ENCODE measurements around the gene SURF1. TPM values are rescaled to one million over a fixed set of nuclear protein-coding genes. Genes with fewer than 3 reads are reported as not detected.
"Not testable (repeated sequence)": the region's sequence is repeated elsewhere in the genome, so short reads cannot be mapped to it uniquely, and the experiment has no call there.

Gene SURF1
- total RNA-seq, 1 donor from 2014 or later, result 40.9 TPM

GRCh38 chr9:133333011-133333410 lies 23.3 kb downstream of the SURF1 start:
- peak; percentile 32 for DNase-seq (ENCODE audit: low spot score)
- no peak for ATAC-seq
- intact Hi-C loops (cut with DNase I), result loop anchor here (10.0 kb wide), 1 partner anchor 148 kb away; no protein-coding TSS in a partner anchor

GRCh38 chr9:133332381-133332730 lies 23.9 kb downstream of the SURF1 start:
- intact Hi-C loops (cut with DNase I), result loop anchor here (10.0 kb wide), 1 partner anchor 148 kb away; no protein-coding TSS in a partner anchor
- ATAC-seq (no peak), DNase-seq (ENCODE audit: low spot score) (peak; percentile 40)

GRCh38 chr9:133331641-133332380 lies 24.5 kb downstream of the SURF1 start:
- no peak for ATAC-seq
- intact Hi-C loops (cut with DNase I), result loop anchor here (10.0 kb wide), 1 partner anchor 147 kb away; no protein-coding TSS in a partner anchor
- peak; percentile 54 for DNase-seq (ENCODE audit: low spot score)

- intact Hi-C loops (cut with DNase I), result loop anchor here (10.0 kb wide), 1 partner anchor 146 kb away; no protein-coding TSS in a partner anchor
- no peak for DNase-seq (ENCODE audit: low spot score)
- no peak for ATAC-seq
These were observed 25.1 kb downstream of the SURF1 start for GRCh38 chr9:133331221-133331620.

- DNase-seq (ENCODE audit: low spot score), result peak; percentile 55
- ATAC-seq, result not testable (repeated sequence)
- intact Hi-C loops (cut with DNase I), result loop anchor here (10.0 kb wide), 1 partner anchor 145 kb away; no protein-coding TSS in a partner anchor
These were observed 26.8 kb downstream of the SURF1 start for GRCh38 chr9:133329306-133330156.

GRCh38 chr9:133327834-133328484 lies 28.3 kb downstream of the SURF1 start:
- intact Hi-C loops (cut with DNase I), result no loop called here
- ATAC-seq (no peak), DNase-seq (ENCODE audit: low spot score) (peak; percentile 37)

- intact Hi-C loops (cut with DNase I), result not testable (repeated sequence)
These were observed 29.3 kb downstream of the SURF1 start for GRCh38 chr9:133327021-133327420.

GRCh38 chr9:133323991-133324703 lies 32.1 kb downstream of the SURF1 start:
- no peak for DNase-seq (ENCODE audit: low spot score)
- intact Hi-C loops (cut with DNase I), result no loop called here

More at GRCh38 chr9:133327021-133327420, 29.3 kb downstream of the SURF1 start:
- not testable (repeated sequence) for ATAC-seq; DNase-seq (ENCODE audit: low spot score)

GRCh38 chr9:133323211-133323610 lies 33.1 kb downstream of the SURF1 start:
- intact Hi-C loops (cut with DNase I), result no loop called here
- DNase-seq (ENCODE audit: low spot score) (no peak), ATAC-seq (no peak)

More at GRCh38 chr9:133323991-133324703, 32.1 kb downstream of the SURF1 start:
- ATAC-seq, result no peak

- intact Hi-C loops (cut with DNase I), result no loop called here
- no peak for DNase-seq (ENCODE audit: low spot score)
- ATAC-seq, result no peak
These were observed 33.6 kb downstream of the SURF1 start for GRCh38 chr9:133322701-133323100.

- ATAC-seq (no peak), DNase-seq (ENCODE audit: low spot score) (no peak)
- intact Hi-C loops (cut with DNase I), result no loop called here
These were observed 34.8 kb downstream of the SURF1 start for GRCh38 chr9:133321411-133321935.

GRCh38 chr9:133320421-133320881 lies 35.8 kb downstream of the SURF1 start:
- ATAC-seq, result no peak
- intact Hi-C loops (cut with DNase I), result no loop called here
- DNase-seq (ENCODE audit: low spot score), result no peak

GRCh38 chr9:133317551-133317950 lies 38.7 kb downstream of the SURF1 start:
- ATAC-seq; intact Hi-C loops (cut with DNase I): not testable (repeated sequence)
- DNase-seq (ENCODE audit: low spot score), result peak; percentile 46

GRCh38 chr9:133315997-133316396 lies 40.3 kb downstream of the SURF1 start:
- ATAC-seq (no peak), DNase-seq (ENCODE audit: low spot score) (no peak)
- intact Hi-C loops (cut with DNase I), result no loop called here

- ATAC-seq (no peak), DNase-seq (ENCODE audit: low spot score) (no peak)
- intact Hi-C loops (cut with DNase I), result no loop called here
These were observed 46.7 kb downstream of the SURF1 start for GRCh38 chr9:133309608-133310007.

- ATAC-seq (no peak), DNase-seq (ENCODE audit: low spot score) (no peak)
- intact Hi-C loops (cut with DNase I), result no loop called here
These were observed 49.0 kb downstream of the SURF1 start for GRCh38 chr9:133307301-133307700.

GRCh38 chr9:133306242-133307204 lies 49.8 kb downstream of the SURF1 start:
- intact Hi-C loops (cut with DNase I), result no loop called here
- no peak for DNase-seq (ENCODE audit: low spot score)
- ATAC-seq, result no peak
